HEK293 (cell line): ENCODE results near the gene TMEM145.
A peak's percentile ranks its signal among the peaks of the same experiment; 100 is the strongest.

ENCODE experiments used
- CTCF ChIA-PET: fragments of 350-600 bp; formaldehyde crosslinking; extraction: SDS; loops from one replicate; lab custom pipeline; 2021; ENCODE audit warnings: antibody characterized with exemption; lab: Yijun Ruan, JAX
- POLR2A ChIA-PET: fragments of 300-600 bp; formaldehyde crosslinking; extraction: SDS; loops from one replicate; lab custom pipeline; 2020; ENCODE audit warnings: antibody characterized with exemption, inconsistent platforms; lab: Yijun Ruan, JAX
- H3K27ac ChIP-seq: fragments of 200-500 bp; sonication (Bioruptor generic); 2 replicates; pipeline ENCODE4 v1.5.1; 2014; ENCODE audit warnings: low read depth, low read length, control low read depth, inconsistent platforms; ENCODE audit errors: extremely low read depth
- H3K36me3 ChIP-seq, 2 experiments: fragments of 200-500 bp in 1 of 2; sonication (Bioruptor generic) in 1 of 2; 1 replicate in 1 of 2; 2 replicates in 1 of 2; pipeline ENCODE4 v1.5.1; 2014 to 2017; ENCODE audit warnings: inconsistent platforms in 2 of 2, low read length in 2 of 2; ENCODE audit not compliant: control insufficient read depth in 2 of 2, insufficient read depth in 1 of 2
- H3K4me1 ChIP-seq: fragments of 200-500 bp; sonication (Bioruptor generic); 2 replicates; pipeline ENCODE4 v1.5.1; 2014; ENCODE audit warnings: mild to moderate bottlenecking, low read length, inconsistent platforms; ENCODE audit not compliant: control insufficient read depth, insufficient read depth
- H3K4me3 ChIP-seq: 2 replicates; pipeline ENCODE4 v1.5.1; 2011; ENCODE audit warnings: low read depth, mild to moderate bottlenecking, control low read depth, low read length, moderate library complexity
- H3K9me3 ChIP-seq: fragments of 200-500 bp; sonication (Bioruptor generic); 2 replicates; pipeline ENCODE4 v1.5.1; 2014; ENCODE audit warnings: low read depth, low read length, inconsistent platforms; ENCODE audit not compliant: control insufficient read depth, insufficient read depth
- KLF10 ChIP-seq: fragments of 450-650 bp; IDR thresholded peaks from 2 replicates; pipeline ENCODE4 v1.5.1; 2018; ENCODE audit warnings: missing biosample characterization, mild to moderate bottlenecking, missing genetic modification characterization
- KLF9 ChIP-seq: fragments of 450-650 bp; formaldehyde crosslinking; IDR thresholded peaks from 2 replicates; pipeline ENCODE4 v1.5.1; 2016; ENCODE audit warnings: missing biosample characterization, missing genetic modification characterization, low read depth
- SP3 ChIP-seq: fragments of 450-650 bp; formaldehyde crosslinking; IDR thresholded peaks from 2 replicates; pipeline ENCODE4 v1.5.1; 2016; ENCODE audit warnings: missing biosample characterization, missing genetic modification characterization
- ZBTB1 ChIP-seq: fragments of 450-650 bp; formaldehyde crosslinking; IDR thresholded peaks from 2 replicates; pipeline ENCODE4 v1.5.1; 2016; ENCODE audit warnings: missing biosample characterization, missing genetic modification characterization
- ZBTB44 ChIP-seq: fragments of 450-650 bp; IDR thresholded peaks from 2 replicates; pipeline ENCODE4 v1.5.1; 2018; ENCODE audit warnings: missing biosample characterization, mild to moderate bottlenecking, missing genetic modification characterization
- ZBTB49 ChIP-seq: fragments of 450-650 bp; formaldehyde crosslinking; IDR thresholded peaks from 2 replicates; pipeline ENCODE4 v1.5.1; 2016; ENCODE audit warnings: missing biosample characterization, missing genetic modification characterization, low read depth
- ZNF133 ChIP-seq: fragments of 450-650 bp; formaldehyde crosslinking; IDR thresholded peaks from 2 replicates; pipeline ENCODE4 v1.5.1; 2016; ENCODE audit warnings: missing biosample characterization, missing genetic modification characterization
- ZNF140 ChIP-seq: fragments of 450-650 bp; formaldehyde crosslinking; IDR thresholded peaks from 2 replicates; pipeline ENCODE4 v1.5.1; 2016; ENCODE audit warnings: missing biosample characterization, missing genetic modification characterization
- ZNF155 ChIP-seq: fragments of 450-650 bp; formaldehyde crosslinking; IDR thresholded peaks from 2 replicates; pipeline ENCODE4 v1.5.1; 2016; ENCODE audit warnings: missing biosample characterization, missing genetic modification characterization
- ZNF223 ChIP-seq: fragments of 450-650 bp; formaldehyde crosslinking; IDR thresholded peaks from 2 replicates; pipeline ENCODE4 v1.5.1; 2016; ENCODE audit warnings: missing biosample characterization, missing genetic modification characterization
- ZNF354C ChIP-seq: fragments of 450-650 bp; formaldehyde crosslinking; IDR thresholded peaks from 2 replicates; pipeline ENCODE4 v1.5.1; 2016; ENCODE audit warnings: missing biosample characterization, missing genetic modification characterization, low read depth, borderline replicate concordance
- ZNF473 ChIP-seq: fragments of 450-650 bp; formaldehyde crosslinking; IDR thresholded peaks from 2 replicates; pipeline ENCODE4 v1.5.1; 2017; ENCODE audit warnings: missing biosample characterization, missing genetic modification characterization
- ZNF48 ChIP-seq: fragments of 450-650 bp; formaldehyde crosslinking; IDR thresholded peaks from 2 replicates; pipeline ENCODE4 v1.5.1; 2016; ENCODE audit warnings: missing biosample characterization, missing genetic modification characterization
- ZNF560 ChIP-seq: fragments of 450-650 bp; formaldehyde crosslinking; IDR thresholded peaks from 2 replicates; pipeline ENCODE4 v1.5.1; 2017; ENCODE audit warnings: missing biosample characterization, missing genetic modification characterization, borderline replicate concordance
- ZNF664 ChIP-seq: fragments of 450-650 bp; formaldehyde crosslinking; IDR thresholded peaks from 2 replicates; pipeline ENCODE4 v1.5.1; 2016; ENCODE audit warnings: missing biosample characterization, missing genetic modification characterization
- ZNF830 ChIP-seq: fragments of 450-650 bp; IDR thresholded peaks from 2 replicates; pipeline ENCODE4 v1.5.0; 2018; ENCODE audit warnings: missing biosample characterization, missing genetic modification characterization, low read depth, mild to moderate bottlenecking, moderate library complexity
- TF ChIP-seq, protein P1 (sequence below): fragments of 450-650 bp; formaldehyde crosslinking; IDR thresholded peaks from 2 replicates; pipeline ENCODE4 v1.5.1; 2016; ENCODE audit warnings: missing biosample characterization, missing genetic modification characterization

TMEM145 gene

GRCh38 chr19:42362342-42362741 is 49.2 kb downstream of the TMEM145 start (continued):
- TF ChIP-seq, protein P1, sequence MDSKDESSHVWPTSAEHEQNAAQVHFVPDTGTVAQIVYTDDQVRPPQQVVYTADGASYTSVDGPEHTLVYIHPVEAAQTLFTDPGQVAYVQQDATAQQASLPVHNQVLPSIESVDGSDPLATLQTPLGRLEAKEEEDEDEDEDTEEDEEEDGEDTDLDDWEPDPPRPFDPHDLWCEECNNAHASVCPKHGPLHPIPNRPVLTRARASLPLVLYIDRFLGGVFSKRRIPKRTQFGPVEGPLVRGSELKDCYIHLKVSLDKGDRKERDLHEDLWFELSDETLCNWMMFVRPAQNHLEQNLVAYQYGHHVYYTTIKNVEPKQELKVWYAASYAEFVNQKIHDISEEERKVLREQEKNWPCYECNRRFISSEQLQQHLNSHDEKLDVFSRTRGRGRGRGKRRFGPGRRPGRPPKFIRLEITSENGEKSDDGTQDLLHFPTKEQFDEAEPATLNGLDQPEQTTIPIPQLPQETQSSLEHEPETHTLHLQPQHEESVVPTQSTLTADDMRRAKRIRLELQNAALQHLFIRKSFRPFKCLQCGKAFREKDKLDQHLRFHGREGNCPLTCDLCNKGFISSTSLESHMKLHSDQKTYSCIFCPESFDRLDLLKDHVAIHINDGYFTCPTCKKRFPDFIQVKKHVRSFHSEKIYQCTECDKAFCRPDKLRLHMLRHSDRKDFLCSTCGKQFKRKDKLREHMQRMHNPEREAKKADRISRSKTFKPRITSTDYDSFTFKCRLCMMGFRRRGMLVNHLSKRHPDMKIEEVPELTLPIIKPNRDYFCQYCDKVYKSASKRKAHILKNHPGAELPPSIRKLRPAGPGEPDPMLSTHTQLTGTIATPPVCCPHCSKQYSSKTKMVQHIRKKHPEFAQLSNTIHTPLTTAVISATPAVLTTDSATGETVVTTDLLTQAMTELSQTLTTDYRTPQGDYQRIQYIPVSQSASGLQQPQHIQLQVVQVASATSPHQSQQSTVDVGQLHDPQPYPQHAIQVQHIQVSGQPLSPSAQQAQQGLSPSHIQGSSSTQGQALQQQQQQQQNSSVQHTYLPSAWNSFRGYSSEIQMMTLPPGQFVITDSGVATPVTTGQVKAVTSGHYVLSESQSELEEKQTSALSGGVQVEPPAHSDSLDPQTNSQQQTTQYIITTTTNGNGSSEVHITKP: no peak
- TF ChIP-seq ZNF140 (tag by site-specific recombination) (no peak), ZNF473 (tag by site-specific recombination) (no peak), ZBTB1 (tag by site-specific recombination) (no peak), ZNF664 (tag by site-specific recombination) (no peak)

GRCh38 chr19:42362891-42363440 is 49.9 kb downstream of the TMEM145 start:
- CTCF ChIA-PET: interaction anchor here (0.6 to 2.0 kb wide), 3 partner anchors 20 to 75 kb away, joined by 3 to 10 read pairs (median 3); no protein-coding TSS in a partner anchor
- no peak overlapping the region for H3K4me3 ChIP-seq
- 0 out of 2 replicates have a peak, but pooled peaks cover 3% of the 10 kb centered on the region for H3K4me1 ChIP-seq
- no peaks in the 10 kb centered on the region for H3K9me3 ChIP-seq
- H3K27ac ChIP-seq: no peak overlapping the region
- POLR2A ChIA-PET: no interaction called here
- peaks cover 46 to 62% of the 10 kb centered on the region in 2 experiments for H3K36me3 ChIP-seq
- no peak for TF ChIP-seq KLF10
- TF ChIP-seq ZNF560 (tag by site-specific recombination): no peak
- no peak for TF ChIP-seq SP3 (tag by site-specific recombination)
- no peak for TF ChIP-seq ZBTB44 (tag by site-specific recombination)
- no peak for TF ChIP-seq ZNF48 (tag by site-specific recombination)
- TF ChIP-seq ZNF223 (tag by site-specific recombination): no peak
- TF ChIP-seq, all 188 proteins: peak for 0

GRCh38 chr19:42363614-42364346 is 50.7 kb downstream of the TMEM145 start:
- TF ChIP-seq ZNF830 (tag by site-specific recombination): no peak
- peak; percentile 92 for TF ChIP-seq KLF9 (tag by site-specific recombination)
- Histone ChIP-seq H3K36me3 (peaks cover 46 to 55% of the 10 kb centered on the region in 2 experiments), H3K4me3 (no peak overlapping the region), H3K27ac (no peak overlapping the region), H3K9me3 (no peaks in the 10 kb centered on the region), H3K4me1 (0 out of 2 replicates have a peak, but pooled peaks cover 3% of the 10 kb centered on the region)
- CTCF ChIA-PET: interaction anchor here (0.6 to 2.0 kb wide), 4 partner anchors 20 to 81 kb away, joined by 3 to 10 read pairs (median 3); no protein-coding TSS in a partner anchor
- POLR2A ChIA-PET: no interaction called here

GRCh38 chr19:42366673-42367072 is 53.6 kb downstream of the TMEM145 start:
- ChIA-PET POLR2A (no interaction called here), CTCF (no interaction called here)
- Histone ChIP-seq H3K9me3 (no peaks in the 10 kb centered on the region), H3K36me3 (peaks cover 36 to 50% of the 10 kb centered on the region in 2 experiments), H3K4me3 (no peak overlapping the region), H3K27ac (peak overlapping the region; percentile 31; the same call in 1 of the 2 replicates), H3K4me1 (0 out of 2 replicates have a peak, but pooled peaks cover 3% of the 10 kb centered on the region)
- TF ChIP-seq ZNF354C (no peak), ZBTB49 (tag by site-specific recombination) (no peak), ZNF133 (tag by site-specific recombination) (no peak), ZNF155 (tag by site-specific recombination) (no peak), SP3 (tag by site-specific recombination) (no peak)
